Kidney (tissue), 14 donors: Measurements from ENCODE around the gene GRIK2. TPM values are rescaled to one million over a fixed set of nuclear protein-coding genes. Genes with fewer than 3 reads are reported as not detected.

Source experiments
- DNase-seq, 5 donors: peaks; one replicate each; pipeline ENCODE4 v3.0.0-alpha.2; 2013 to 2020
- FAIRE-seq: peaks from 2 replicates; lab custom pipeline; 2012; peaks lifted over from hg19 to GRCh38; lab: Jason Lieb, UNC
- H3K27ac ChIP-seq, 2 donors: one replicate each; pipeline ENCODE4 v1.7.0; 2013; ENCODE audit warnings: low read depth in 2 of 2, low read length in 2 of 2, inconsistent platforms in 1 of 2
- H3K27me3 ChIP-seq: one replicate; pipeline ENCODE4 v1.7.1; 2013; ENCODE audit warnings: low read length, inconsistent platforms; ENCODE audit not compliant: control insufficient read depth, insufficient read depth
- H3K36me3 ChIP-seq, 3 donors: one replicate each; pipeline versions ENCODE4 v1.7.0 to v1.7.1; 2013; ENCODE audit warnings: low read length in 3 of 3, control low read depth in 1 of 3, inconsistent platforms in 1 of 3; ENCODE audit not compliant: insufficient read depth in 3 of 3, control insufficient read depth in 2 of 3
- H3K4me1 ChIP-seq, 3 donors: one replicate each; pipeline versions ENCODE4 v1.7.0 to v1.7.1; 2013; ENCODE audit warnings: low read length in 3 of 3, inconsistent platforms in 1 of 3, low read depth in 1 of 3; ENCODE audit not compliant: control insufficient read depth in 2 of 3, insufficient read depth in 2 of 3
- H3K4me3 ChIP-seq, 3 donors: one replicate each; pipeline versions ENCODE4 v1.7.0 to v1.8.1; 2013; ENCODE audit warnings: low read length in 3 of 3, control low read depth in 1 of 3, inconsistent platforms in 1 of 3
- H3K9ac ChIP-seq, 3 donors: one replicate each; pipeline versions ENCODE4 v1.7.0 to v1.7.1; 2013; ENCODE audit warnings: low read length in 3 of 3, control low read depth in 1 of 3, inconsistent platforms in 1 of 3
- H3K9me3 ChIP-seq, 3 donors: one replicate each; pipeline versions ENCODE4 v1.7.0 to v1.7.1; 2013; ENCODE audit warnings: low read length in 3 of 3, control low read depth in 1 of 3, inconsistent platforms in 1 of 3; ENCODE audit not compliant: control insufficient read depth in 2 of 3, insufficient read depth in 1 of 3
- intact Hi-C: fragments of 100-400 bp; cut with DNase I; formaldehyde crosslinking; loops from one replicate; pipeline ENCODE4 v1.11.1; 2022
- polyA plus RNA-seq: library from polyadenylated mRNA; stranded (reverse); fragments of 350-450 nt; fragmentation: Illumina TruSeq; extraction: RNeasy Lipid Tissue Mini Kit (QIAGEN cat#74804); gene quantifications from one replicate; pipeline ENCODE4 v1.2.3, GENCODE V29; 2014; ENCODE audit warnings: low read depth, low replicate concordance; ENCODE audit not compliant: insufficient read depth
- total RNA-seq: library from RNA; stranded (reverse); fragmentation: NEBNext Ultra II Directional; extraction: Animal tissue kit (Norgen Biotek cat#: 25700); gene quantifications from one replicate; pipeline ENCODE4 v1.2.1, GENCODE V29; 2021
- TF ChIP-seq, protein P1 (sequence below): IDR thresholded peaks from 3 replicates; pipeline ENCODE4 v1.5.1; 2012; ENCODE audit warnings: mild to moderate bottlenecking, moderate library complexity, borderline replicate concordance; ENCODE audit not compliant: insufficient read depth; ENCODE audit errors: extremely low read depth
- donor health status: control.
- donor health status: control.
- donor health status: control.
- donor health status: control.
- donor health status: control.
- donor health status: DM: yes; HTN: yes; CAD: no.
- donor health status: Normal renal cell carcinoma (clear cell type).

GRIK2 gene
- total and polyA plus RNA-seq, 2 donors from 2014 or later: 0.82 to 1.4 TPM

DNA sequence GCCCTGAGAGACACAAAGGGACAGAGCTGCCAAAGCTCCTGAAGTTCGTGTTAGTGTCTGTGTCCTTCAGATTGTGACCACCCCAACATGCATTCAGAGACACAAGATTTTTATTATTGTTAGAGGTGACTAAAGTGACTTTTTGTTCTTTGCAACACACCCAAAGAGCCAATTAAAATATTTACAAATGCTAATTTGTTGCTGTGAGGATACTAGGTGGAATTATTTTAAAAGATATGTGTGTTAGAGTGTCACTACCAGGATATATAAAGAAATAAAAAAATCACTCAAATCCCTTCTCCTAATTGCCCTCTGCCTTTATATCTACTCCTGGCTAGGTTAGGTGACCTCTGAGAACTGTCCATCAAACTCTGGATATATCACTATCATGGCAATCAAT is 160.7 kb downstream of the GRIK2 start:
- FAIRE-seq (no peak), DNase-seq (no peak)
- no peaks in the 10 kb centered on the region for H3K4me1 ChIP-seq
- H3K9me3 ChIP-seq: no peaks in the 10 kb centered on the region
- no peak overlapping the region for H3K4me3 ChIP-seq
- TF ChIP-seq, protein P1, sequence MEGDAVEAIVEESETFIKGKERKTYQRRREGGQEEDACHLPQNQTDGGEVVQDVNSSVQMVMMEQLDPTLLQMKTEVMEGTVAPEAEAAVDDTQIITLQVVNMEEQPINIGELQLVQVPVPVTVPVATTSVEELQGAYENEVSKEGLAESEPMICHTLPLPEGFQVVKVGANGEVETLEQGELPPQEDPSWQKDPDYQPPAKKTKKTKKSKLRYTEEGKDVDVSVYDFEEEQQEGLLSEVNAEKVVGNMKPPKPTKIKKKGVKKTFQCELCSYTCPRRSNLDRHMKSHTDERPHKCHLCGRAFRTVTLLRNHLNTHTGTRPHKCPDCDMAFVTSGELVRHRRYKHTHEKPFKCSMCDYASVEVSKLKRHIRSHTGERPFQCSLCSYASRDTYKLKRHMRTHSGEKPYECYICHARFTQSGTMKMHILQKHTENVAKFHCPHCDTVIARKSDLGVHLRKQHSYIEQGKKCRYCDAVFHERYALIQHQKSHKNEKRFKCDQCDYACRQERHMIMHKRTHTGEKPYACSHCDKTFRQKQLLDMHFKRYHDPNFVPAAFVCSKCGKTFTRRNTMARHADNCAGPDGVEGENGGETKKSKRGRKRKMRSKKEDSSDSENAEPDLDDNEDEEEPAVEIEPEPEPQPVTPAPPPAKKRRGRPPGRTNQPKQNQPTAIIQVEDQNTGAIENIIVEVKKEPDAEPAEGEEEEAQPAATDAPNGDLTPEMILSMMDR: no peak
- intact Hi-C loops: no loop called here
- H3K27ac ChIP-seq: no peak overlapping the region
- H3K36me3 ChIP-seq: no peaks in the 10 kb centered on the region
- H3K27me3 ChIP-seq: no peaks in the 10 kb centered on the region
- no peak overlapping the region for H3K9ac ChIP-seq

GRCh38 chr6:101558712-101559111 is 165.2 kb downstream of the GRIK2 start:
- Histone ChIP-seq H3K27ac (no peak overlapping the region), H3K36me3 (no peaks in the 10 kb centered on the region), H3K9ac (no peak overlapping the region), H3K9me3 (no peaks in the 10 kb centered on the region), H3K27me3 (no peaks in the 10 kb centered on the region), H3K4me3 (no peak overlapping the region), H3K4me1 (no peaks in the 10 kb centered on the region)
- FAIRE-seq (no peak), DNase-seq (no peak)
- intact Hi-C loops: no loop called here
- TF ChIP-seq, protein P1: no peak

DNA sequence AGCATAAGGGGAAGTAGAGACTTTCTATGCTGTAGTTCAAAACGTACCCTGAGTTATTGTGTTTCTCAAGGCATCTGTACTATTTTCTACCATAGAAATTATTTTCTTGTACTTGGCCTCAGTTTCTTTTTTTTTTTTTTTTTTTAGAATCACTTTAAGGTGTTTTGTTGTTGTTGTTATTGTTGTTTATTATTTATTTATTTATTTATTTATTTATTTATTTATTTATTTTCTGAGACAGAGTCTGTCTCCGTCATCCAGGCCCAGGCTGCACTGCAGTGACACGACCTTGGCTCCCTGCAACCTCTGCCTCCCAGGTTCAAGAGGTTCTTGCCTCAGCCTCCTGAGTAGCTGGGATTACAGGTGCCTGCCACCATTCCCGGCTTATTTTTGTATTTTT is 179.1 kb downstream of the GRIK2 start:
- H3K36me3 ChIP-seq: no peaks in the 10 kb centered on the region
- intact Hi-C loops: no loop called here
- no peaks in the 10 kb centered on the region for H3K9me3 ChIP-seq

More for the DNA sequence above, 179.1 kb downstream of the GRIK2 start:
- H3K9ac ChIP-seq: no peak overlapping the region
- H3K4me1 ChIP-seq: no peaks in the 10 kb centered on the region
- TF ChIP-seq, protein P1: no peak
- no peaks in the 10 kb centered on the region for H3K27me3 ChIP-seq
- DNase-seq: no peak
- FAIRE-seq: no peak
- no peak overlapping the region for H3K27ac ChIP-seq
- no peak overlapping the region for H3K4me3 ChIP-seq
